ENCODE data around the gene BSN.

DNA sequence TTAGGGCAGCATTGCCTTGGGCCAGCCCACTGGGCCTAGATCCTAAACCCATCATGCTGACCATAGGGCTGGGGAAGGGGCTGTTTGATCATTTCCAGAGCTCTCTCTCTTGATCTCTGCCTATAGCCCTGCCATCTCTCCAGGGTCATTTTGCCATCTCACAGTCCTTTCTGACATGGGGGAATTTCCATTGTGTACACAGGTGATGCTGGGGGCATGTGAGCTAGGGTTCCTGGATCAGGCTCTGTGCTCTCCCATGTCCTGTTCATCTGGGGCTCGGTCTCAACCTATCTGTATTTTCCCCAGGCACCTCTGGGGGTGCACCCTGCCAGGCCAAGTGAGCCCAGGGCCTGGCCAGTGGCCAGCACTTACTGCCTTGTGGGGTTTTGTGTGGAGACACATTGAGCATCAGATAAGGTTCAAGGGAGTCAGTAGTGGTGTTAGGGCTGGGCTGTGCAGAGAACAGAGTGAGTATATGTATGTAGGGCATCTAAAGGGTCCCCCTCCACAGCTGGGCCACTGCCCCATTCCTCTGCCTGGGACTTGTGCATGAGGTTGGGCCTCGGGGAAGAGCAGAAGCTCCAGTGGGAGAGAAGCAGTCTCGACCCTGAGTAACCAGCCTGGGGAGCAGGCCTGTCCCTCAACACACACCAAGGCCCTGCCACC is 94.2 kb downstream of the BSN start:
- no peak for TF ChIP-seq POLR2A (IDR thresholded peaks at IDR 0.05)
- TF ChIP-seq, protein P1, sequence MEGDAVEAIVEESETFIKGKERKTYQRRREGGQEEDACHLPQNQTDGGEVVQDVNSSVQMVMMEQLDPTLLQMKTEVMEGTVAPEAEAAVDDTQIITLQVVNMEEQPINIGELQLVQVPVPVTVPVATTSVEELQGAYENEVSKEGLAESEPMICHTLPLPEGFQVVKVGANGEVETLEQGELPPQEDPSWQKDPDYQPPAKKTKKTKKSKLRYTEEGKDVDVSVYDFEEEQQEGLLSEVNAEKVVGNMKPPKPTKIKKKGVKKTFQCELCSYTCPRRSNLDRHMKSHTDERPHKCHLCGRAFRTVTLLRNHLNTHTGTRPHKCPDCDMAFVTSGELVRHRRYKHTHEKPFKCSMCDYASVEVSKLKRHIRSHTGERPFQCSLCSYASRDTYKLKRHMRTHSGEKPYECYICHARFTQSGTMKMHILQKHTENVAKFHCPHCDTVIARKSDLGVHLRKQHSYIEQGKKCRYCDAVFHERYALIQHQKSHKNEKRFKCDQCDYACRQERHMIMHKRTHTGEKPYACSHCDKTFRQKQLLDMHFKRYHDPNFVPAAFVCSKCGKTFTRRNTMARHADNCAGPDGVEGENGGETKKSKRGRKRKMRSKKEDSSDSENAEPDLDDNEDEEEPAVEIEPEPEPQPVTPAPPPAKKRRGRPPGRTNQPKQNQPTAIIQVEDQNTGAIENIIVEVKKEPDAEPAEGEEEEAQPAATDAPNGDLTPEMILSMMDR (IDR thresholded peaks at IDR 0.05) = no peak

Measured in heart left ventricle (tissue), 13 donors.